GM21717 (cell line): ENCODE results near the gene FAM110A.
A peak's percentile ranks its signal among the peaks of the same experiment; 100 is the strongest.
"Not testable (repeated sequence)": the region's sequence is repeated elsewhere in the genome, so short reads cannot be mapped to it uniquely, and the experiment has no call there.

Experiments used
- ATAC-seq: cut with Tn5 transposase; IDR thresholded peaks from one replicate; pipeline ENCODE4 v1.9.1; 2021; ENCODE audit warnings: mild to moderate bottlenecking, moderate library complexity; ENCODE audit not compliant: unreplicated experiment

The FAM110A gene

DNA sequence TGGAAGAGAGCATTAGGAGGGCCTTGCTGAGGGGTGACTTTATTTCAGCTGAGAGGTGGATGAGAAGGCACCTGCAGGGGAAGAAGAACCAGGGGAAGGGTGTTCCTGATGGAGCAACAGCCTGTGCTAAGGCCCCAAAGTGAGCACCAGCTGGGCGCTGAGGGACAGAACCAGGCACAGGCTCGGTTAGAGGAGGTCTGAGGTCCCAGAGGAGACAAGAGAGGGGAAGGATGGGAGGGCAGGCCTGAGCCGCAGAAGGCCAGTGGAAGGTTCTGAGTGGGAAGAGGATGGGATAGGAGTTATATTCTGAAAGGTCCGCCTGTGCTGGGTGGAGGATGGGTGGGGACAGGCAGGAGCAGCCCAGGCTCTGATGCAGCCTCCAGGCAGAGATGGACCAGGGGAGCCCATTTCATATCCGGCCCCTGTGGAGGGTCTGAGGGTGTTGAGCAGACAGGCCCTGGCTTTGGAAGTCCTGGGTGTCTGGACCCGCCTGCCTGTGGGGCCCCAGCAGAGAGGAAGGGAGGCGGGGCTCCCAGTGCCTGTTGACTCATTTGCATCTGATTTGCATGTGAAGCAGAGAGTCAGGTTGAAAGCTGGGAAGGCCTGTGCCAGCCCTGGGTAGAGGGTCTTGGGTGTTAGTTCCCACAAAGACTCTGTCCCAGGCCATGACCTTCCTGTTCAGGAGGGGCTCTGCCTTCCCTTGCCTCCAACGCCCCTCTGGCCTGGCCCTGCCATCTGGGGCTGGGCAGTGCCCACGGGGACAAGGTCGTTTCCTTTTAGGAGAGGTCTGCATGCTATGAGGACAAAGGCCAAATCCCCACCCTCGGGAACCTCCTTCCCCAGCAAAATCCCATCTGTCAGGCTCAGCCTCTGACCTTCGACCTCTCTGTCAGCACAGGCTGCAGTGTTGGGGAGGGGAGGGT, 10.6 kb upstream of the FAM110A start:
- ATAC-seq = no peak

DNA sequence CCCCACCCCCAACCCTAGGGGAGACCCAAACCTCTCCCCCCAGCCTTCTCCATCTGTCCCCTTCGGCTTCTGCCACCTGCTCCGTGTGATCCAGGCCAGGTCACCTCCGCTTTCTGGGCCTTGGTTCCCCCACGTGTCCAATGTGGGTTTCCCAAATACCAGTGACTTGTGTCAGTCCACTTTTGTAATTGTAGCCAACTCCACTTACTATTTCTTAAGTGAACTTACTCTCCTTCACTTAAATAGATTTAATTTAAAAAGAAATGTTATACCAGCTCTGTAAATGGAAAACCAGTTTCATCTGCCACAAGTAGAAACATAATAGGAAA, 10.0 kb upstream of the FAM110A start:
- no peak for ATAC-seq

DNA sequence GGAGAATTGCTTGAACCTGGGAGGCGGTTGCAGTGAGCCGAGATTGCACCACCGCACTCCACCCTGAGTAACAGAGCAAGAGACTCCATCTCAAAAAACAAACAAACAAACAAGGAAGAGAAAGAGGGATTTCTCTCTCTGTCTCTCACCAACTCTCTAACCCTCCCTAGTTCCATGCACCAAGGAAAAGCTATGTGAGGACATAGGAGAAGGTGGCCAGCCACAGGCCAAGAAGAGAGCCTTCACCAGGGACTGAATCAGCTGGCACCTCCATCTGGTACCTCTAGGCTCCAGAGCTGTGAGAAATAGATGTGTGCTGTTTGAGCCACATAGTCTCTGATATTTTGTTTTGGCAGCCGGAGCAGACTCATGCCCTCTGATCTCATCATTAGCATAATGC, 9.0 kb upstream of the FAM110A start:
- ATAC-seq = no peak

DNA sequence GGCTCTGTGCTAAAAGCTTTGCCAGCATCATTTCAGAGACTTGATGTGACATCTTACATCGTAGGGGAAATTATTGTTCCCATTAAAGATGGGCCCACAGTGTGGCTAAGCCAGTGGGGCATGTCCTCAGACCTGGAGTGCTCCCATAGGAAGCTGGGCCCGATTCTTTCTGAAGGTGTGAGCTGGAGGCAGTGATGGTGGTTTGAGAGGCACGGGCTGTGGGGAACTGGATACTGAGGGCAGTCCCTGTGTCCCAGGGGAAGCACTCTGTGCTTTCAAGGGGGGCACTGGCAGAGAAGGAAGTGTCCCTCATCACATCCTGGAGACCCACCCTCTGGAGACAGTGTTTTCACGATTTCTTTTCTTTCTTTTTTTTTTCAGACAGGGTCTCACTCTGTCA, 8.6 kb upstream of the FAM110A start:
- no peak for ATAC-seq

DNA sequence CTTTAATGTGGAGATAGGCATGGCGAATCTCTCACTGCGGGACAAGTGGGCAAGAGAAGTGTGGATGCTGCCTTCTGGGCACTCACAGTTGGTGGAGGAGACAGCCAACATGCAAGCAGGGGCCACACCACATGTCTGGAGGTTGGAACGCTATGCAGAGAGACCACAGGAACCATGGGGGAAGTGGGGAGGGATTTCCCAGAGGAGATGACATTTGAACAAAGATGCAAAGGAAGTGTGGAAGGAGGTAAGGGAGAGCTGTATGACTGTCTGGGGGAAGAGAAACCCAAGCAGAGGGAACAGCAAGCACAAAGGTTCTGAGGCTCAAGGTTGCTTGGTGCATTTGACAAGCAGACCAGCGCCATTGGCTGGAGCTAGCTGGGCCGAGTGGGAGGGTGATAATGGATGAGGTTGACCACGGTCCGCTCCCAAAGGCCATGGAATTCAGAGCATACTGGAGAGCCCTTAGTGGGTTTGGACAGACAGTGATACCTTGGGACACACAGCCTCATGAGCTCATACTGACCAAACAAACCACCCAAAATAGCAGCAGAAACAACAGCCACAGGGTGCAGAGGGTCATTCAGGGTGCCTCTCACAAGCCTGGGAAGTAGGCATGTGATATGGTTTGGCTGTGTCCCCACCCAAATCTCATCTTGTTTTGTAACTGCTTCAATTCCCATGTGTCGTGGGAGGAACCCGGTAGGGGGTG, 7.6 kb upstream of the FAM110A start:
- no peak for ATAC-seq

DNA sequence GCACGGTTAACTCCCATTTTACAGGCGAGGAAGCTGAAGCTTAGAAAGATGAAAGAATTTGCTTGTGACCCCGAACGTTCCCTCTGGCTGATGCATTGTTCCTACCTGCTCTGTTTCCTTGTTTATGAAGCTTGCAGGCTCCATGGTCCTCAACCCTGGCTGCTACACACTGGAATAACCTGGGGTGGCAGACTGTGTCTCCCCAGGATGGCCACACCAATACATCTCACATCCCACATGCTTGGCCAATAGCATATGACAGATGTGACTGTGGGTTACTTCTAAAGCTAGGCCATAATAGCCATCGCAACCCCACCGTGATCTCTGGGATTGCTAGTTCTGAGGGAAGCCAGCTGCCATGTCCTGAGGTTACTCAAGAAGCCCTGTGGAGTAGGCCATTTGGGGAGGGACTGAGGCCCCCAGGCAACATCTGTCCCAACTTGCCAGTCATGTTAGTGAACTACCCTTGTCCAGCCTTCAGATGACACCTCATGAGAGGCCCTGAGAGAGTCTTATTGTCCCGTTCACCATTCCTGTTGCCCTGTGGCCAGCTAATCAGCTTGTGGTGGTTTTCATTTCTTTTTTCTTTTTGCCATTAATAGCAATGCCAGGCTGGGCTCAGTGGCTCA, 6.7 kb upstream of the FAM110A start:
- no peak for ATAC-seq

DNA sequence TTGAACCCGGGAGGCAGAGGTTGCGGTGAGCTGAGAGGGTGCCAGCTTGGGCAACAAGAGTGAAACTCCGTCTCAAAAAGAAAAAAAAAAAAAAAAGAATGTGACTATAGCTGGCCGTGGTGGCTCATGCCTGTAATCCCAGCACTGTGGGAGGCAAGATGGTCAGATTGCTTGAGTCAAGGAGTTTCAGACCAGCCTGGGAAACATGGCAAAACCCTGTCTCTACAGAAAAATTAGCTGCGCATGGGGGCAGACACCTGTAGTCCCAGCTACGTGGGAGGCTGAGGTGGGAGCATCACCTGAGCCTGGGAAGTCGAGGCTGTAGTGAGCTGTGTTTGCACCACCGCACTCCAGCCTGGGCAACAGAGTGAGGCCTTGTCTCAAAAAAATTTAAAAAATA, 5.5 kb upstream of the FAM110A start:
- ATAC-seq = not testable (repeated sequence)

DNA sequence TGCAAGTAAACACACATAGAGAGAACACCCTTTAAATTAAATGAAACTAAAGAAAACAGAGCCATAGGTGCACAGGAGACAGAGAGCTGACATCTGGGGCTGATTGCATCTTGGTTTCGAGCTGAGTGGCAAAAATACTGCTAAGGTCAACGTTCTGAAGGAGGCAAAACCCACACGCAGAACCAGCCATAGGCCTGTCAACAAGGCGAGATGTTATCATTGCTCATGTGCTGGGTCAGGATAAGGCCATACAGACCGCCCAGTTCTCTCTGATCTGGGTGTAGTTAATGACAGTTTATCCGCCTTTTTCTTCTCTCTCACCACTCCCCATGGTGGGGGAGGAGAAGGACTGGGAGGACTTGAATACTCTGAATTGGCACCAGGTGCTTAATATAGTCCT, 4.5 kb upstream of the FAM110A start:
- ATAC-seq = no peak

DNA sequence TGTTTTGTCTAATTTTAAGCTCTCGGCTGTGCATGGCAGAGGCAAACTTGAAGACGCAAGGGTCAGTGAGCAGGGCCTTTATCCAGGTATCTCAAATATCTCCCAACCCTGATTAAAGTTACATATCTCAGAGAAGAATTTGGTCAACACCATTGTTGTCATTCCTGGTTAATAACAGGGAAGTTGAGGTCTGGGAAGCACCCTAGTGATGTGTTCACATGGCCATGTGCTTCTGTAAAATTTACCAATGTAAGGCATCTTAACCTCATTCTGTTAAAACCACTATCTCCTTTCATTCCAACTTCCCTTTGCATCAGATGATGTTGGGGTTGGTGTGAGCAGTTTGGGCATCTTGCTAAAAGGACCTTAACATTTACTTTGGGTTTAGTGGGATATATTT, 4.0 kb upstream of the FAM110A start:
- no peak for ATAC-seq

DNA sequence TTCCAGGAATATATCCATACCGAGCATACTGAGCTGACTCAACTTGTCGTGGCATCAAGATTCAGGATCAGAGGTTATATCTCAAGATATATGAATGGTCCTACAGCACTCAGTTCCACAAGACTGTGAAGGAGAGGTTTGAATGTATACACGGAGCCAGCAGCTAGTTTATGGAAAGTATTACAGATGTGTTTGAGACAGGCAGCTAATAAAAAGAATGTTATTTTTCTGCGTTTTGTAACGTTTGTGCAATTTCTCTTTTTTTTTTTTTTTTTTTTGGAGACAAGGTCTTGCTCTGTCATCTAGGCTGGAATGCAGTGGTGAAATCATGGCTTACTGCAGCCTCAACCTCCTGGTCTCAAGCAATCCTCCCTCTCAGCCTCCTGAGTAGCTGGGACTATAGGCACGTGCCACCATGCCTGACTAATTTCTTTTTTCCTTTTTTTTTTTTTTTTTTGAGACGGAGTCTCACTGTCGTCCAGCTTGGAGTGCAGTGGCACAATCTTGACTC, 3.4 kb upstream of the FAM110A start:
- ATAC-seq = no peak

DNA sequence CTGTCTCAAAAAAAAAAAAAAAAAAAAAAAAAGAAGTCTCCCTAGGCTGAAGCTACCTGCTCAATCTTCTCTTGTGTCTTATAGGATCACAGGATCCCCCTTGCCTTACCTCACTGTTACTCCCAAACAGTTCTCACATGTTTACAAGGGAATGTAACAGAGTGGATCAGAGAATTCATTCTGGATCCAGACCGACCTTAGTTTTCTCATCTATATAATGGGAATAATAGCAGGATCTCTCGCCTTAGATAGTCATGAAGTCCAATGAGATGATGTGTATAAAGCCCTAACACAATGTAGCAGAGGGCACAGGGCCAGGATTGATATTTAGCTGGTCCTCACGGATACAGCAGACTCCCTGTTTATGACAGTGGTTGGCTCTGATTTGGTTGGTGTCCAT, 2.3 kb upstream of the FAM110A start:
- no peak for ATAC-seq

DNA sequence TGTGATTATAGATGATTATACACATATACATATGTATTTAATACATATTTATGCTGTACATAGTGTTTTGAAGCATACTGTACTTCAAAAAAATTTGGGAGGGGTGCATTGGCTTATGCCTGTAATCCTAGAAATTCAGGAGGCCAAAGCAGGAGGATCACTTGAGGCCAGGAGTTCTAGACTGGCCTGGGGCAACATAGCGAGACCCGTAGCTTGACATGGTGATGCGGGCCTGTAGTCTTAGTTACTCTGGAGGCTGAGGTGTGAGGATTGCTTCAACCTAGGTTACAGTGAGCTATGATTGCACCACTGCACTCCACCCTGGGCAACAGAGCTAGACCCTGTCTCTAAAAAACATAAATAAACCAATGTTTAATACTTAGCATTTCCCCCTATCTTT, 1.6 kb upstream of the FAM110A start:
- ATAC-seq = no peak

DNA sequence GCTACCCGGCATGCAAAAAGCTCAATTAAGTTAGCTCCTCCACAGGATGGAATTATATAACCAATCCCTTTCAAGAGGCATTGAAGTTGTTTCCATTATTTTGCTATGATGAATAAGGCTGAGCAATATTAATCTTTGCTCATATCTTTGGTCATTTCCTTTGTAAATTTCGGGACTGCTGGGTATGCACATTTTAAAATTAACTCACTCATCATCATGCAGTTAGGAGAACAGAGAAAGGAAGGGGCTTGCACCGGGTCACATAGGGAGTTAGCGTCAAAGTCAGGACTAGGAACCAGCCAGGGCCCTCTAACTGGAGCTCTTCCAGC, 430 bp upstream of the FAM110A start:
- no peak for ATAC-seq

DNA sequence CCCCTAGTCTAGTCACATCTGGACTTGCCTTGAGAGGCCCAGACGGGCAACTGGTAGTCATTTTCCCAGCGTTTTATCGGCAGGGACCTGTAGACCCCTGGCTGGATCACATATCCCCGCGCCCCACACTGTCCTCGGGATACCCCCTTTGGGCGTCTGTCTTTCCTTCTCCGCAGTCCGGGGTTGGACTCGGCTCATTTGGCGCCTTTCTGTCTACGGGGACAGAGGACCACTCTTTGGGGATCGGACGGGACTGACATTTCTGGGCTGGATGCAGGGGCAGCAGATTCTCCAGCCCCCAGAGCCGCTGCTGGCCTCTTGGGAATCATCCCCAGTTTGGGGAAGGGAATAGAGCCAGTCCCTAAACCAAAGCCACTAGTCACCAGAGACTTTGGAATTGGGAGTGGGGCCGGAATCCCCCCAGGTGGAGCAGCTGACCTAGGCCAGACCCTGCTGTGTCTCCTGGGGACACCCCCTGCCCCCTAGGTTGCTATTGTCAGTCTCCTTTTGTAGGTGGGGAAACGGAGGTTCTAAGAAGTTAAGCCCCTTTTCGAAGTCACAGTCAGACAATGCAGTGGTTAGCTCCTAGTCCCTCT, 734 bp downstream of the FAM110A start:
- ATAC-seq = peak; percentile 8

DNA sequence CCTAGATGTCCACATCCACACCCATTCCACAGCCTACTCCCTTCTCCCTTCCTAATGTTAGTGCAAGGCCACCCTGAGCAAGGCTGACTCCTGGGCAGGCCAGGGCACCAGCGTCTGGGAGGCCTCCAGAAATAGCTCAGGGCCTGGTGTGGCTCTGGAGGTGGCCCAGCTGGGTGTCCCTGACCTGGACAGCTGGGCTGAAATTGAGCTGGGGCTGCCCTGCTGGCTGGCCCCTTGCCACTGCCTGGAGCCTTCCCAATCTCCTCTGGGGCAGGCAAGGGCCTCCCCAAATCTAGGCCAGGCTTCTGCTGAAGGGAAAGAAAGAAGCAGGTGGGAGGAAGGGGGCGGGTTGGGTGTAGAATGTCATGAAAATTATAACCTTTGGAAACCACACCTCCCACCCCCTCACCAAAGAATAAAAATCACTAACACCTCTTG, 2.1 kb downstream of the FAM110A start:
- no peak for ATAC-seq

DNA sequence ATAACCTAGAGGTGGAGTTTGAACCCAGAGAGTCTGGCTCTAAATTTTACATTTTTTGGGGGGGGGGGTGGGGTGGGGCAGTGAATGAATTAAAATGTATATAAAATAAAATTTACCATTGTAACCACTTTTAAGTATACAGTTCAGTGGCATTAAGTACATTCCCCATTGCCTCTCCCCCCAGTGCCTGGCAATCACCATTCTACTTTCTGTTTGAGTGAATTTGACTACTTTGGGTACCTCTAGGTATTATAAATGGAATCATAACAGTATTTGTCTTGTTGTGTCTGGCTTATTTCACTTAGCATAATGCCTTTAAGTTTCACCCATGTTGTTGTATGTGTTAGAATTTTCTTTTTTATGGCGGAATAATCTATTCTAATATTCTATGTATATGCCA, 2.7 kb downstream of the FAM110A start:
- no peak for ATAC-seq

DNA sequence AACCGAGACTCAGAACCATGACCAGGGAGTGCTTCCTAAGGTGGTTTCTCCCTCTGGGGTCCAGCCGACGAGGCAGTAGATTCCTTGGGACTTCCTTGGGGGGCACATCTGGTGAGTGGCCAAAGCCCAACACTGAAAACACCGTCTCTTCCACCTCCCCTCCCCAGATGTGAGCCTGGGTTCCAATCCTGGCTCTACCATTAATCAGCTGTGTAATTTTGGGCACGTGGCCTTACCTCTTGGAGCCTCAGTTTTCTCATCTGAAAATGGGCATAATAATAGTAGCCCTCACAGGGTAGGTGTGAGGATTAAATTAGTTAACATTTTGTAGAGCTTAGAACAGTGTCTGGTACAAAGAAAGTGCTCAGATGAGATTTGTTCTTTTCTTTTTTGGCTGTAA, 5.5 kb downstream of the FAM110A start:
- no peak for ATAC-seq

DNA sequence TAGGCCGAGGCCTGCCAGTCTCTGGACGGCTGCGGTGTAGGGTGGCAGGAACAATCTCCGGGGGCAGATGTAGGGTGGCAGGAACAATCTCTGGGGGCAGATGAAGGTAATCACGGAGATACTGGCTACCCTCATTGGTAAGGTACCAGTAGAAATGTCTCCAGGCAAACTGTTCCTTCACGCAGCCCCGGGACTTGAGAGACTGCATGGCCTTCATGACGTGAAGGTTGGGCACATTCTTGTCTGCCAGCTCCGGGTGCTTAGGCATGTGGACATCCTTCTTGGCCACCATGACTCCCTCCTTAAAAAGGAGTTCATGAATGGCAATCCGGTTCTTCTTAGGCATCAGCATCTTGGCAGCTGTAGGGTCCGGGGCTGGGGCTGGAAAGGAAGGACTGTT, 6.1 kb downstream of the FAM110A start:
- ATAC-seq = no peak

DNA sequence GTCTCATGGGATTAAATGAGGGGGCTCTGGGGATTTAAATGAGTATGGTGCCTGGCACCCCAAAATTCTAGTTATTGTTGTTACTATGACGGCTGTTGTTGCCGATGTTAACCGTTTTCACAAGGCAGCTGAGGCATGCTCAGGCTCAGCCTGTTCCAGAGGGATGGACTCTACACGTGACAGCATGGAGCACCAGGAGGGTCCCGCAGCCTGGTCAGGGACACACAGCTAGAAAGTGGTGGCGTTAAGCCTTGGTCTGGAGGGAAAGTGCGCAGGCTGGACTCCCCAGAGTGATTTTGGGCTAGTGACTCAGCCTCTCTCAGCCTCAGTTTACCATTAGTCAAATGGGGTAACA, 7.0 kb downstream of the FAM110A start:
- ATAC-seq = no peak

DNA sequence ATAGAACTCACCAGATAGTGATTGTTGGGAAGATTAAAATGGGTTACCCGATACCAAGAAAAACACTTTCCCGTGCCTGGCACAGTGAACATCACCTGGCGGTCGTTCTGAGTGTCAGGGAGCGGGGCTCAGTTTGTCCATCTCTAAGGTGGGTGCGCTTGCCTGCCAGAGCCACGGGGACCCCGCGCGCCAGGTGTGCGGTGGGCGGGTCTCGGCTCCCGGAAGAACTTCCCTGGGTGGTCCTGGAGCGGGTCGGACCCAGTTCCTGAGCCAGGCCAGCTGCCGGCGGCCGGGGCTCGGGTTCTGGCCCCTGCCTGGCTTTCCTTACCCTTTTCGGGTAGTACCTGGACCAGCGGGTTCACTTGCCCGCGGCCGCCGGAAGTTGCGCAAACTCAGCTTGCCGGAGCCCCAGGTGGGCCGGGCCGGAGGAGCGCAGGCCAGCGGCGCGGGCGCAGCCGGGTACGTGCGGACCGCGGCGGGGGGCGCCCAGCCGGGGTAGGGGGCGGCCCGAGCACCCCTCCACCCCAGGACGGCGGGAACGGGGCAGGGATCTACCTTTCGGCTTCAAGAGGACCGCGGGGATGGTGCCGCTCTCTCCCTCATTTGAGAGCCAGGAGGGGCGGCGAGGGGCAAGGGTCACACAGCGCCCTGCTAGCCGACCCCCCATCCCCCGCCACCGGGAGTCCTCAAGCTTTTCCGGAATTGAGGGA, 7.5 kb downstream of the FAM110A start:
- no peak for ATAC-seq
